HG03103 (cell line): Measurements from ENCODE around the gene KSR1.

Experiments
- ATAC-seq: cut with Tn5 transposase; IDR thresholded peaks from one replicate; pipeline ENCODE4 v1.9.1; 2021; ENCODE audit warnings: low read depth; ENCODE audit not compliant: unreplicated experiment

KSR1 gene

GRCh38 chr17:27577121-27577761, 121.0 kb downstream of the KSR1 start:
- ATAC-seq, result no peak

- ATAC-seq, result no peak
These were observed 121.9 kb downstream of the KSR1 start for GRCh38 chr17:27577884-27578717.

- ATAC-seq, result peak; percentile 75
These were observed 122.5 kb downstream of the KSR1 start for GRCh38 chr17:27578718-27579085.

GRCh38 chr17:27579304-27579703, 123.1 kb downstream of the KSR1 start:
- ATAC-seq, result no peak

GRCh38 chr17:27579897-27580321, 123.7 kb downstream of the KSR1 start:
- ATAC-seq, result no peak

GRCh38 chr17:27581016-27581415, 124.8 kb downstream of the KSR1 start:
- ATAC-seq, result no peak

GRCh38 chr17:27582696-27583095, 126.4 kb downstream of the KSR1 start:
- no peak for ATAC-seq

GRCh38 chr17:27585153-27585681, 129.0 kb downstream of the KSR1 start:
- ATAC-seq, result no peak

GRCh38 chr17:27585792-27586191, 129.5 kb downstream of the KSR1 start:
- no peak for ATAC-seq

GRCh38 chr17:27586203-27586721, 130.0 kb downstream of the KSR1 start:
- ATAC-seq, result no peak

GRCh38 chr17:27588354-27588753, 132.1 kb downstream of the KSR1 start:
- ATAC-seq, result no peak

GRCh38 chr17:27590864-27591263, 134.6 kb downstream of the KSR1 start:
- no peak for ATAC-seq

GRCh38 chr17:27591986-27592385, 135.7 kb downstream of the KSR1 start:
- ATAC-seq, result no peak

- ATAC-seq, result no peak
These were observed 137.1 kb downstream of the KSR1 start for GRCh38 chr17:27593232-27593856.

- ATAC-seq, result no peak
These were observed 137.6 kb downstream of the KSR1 start for GRCh38 chr17:27593857-27594255.

GRCh38 chr17:27595208-27595607, 139.0 kb downstream of the KSR1 start:
- ATAC-seq, result no peak

GRCh38 chr17:27596096-27596495, 139.8 kb downstream of the KSR1 start:
- ATAC-seq, result no peak

GRCh38 chr17:27596566-27597187, 140.4 kb downstream of the KSR1 start:
- ATAC-seq, result no peak

GRCh38 chr17:27597188-27597580, 140.9 kb downstream of the KSR1 start:
- ATAC-seq, result no peak

- ATAC-seq, result no peak
These were observed 141.6 kb downstream of the KSR1 start for GRCh38 chr17:27597783-27598320.
